IMR-90 (cell line): ENCODE measurements around the gene CNTN5. TPM values are rescaled to one million over a fixed set of nuclear protein-coding genes. Genes with fewer than 3 reads are reported as not detected.

ENCODE experiments used
- ATAC-seq: fragments of 200-7000 bp; cut with Tn5 transposase; 2 replicates; pipeline ENCODE4 v1.9.1; 2020; ENCODE audit warnings: low read depth, mild to moderate bottlenecking, moderate library complexity
- BruUV-seq: library from RNA; stranded (reverse); fragments of 400-500 nt; replicated peaks from 2 replicates; lab custom pipeline; 2021; lab: Mats Ljungman, UMichigan
- CTCF ChIA-PET: fragments of 300-600 bp; formaldehyde crosslinking; extraction: SDS; loops from one replicate; lab custom pipeline; 2021; ENCODE audit warnings: antibody characterized with exemption; lab: Yijun Ruan, JAX
- POLR2A ChIA-PET: fragments of 300-600 bp; sonication (Branson Sonifier 250); formaldehyde crosslinking; loops from one replicate; lab custom pipeline; 2022; ENCODE audit warnings: antibody characterized with exemption; ENCODE audit not compliant: unreplicated experiment; lab: Charles Lee
- DNase-seq: peaks from one replicate; pipeline ENCODE4 v3.0.0; 2013
- H2AFZ ChIP-seq: replicated peaks from 2 replicates; pipeline ENCODE3; 2013; ENCODE audit warnings: low read length, mild to moderate bottlenecking; ENCODE audit not compliant: poor library complexity
- H2AK5ac ChIP-seq: 2 replicates; pipeline ENCODE4 v1.6.1; 2013; ENCODE audit warnings: low read depth, low read length, inconsistent platforms
- H2AK9ac ChIP-seq: replicated peaks from 2 replicates; pipeline ENCODE3; 2013; ENCODE audit warnings: mild to moderate bottlenecking, low read depth, low read length, moderate library complexity; ENCODE audit not compliant: poor library complexity
- H2BK120ac ChIP-seq: 2 replicates; pipeline ENCODE4 v1.6.1; 2013; ENCODE audit warnings: low read depth, low read length, inconsistent platforms
- H2BK15ac ChIP-seq: 3 replicates; pipeline ENCODE4 v1.6.1; 2013; ENCODE audit warnings: low read depth, low read length, inconsistent platforms
- H2BK20ac ChIP-seq: 2 replicates; pipeline ENCODE4 v1.6.1; 2013; ENCODE audit warnings: low read depth, mild to moderate bottlenecking, inconsistent platforms, low read length, moderate library complexity
- H2BK5ac ChIP-seq: 2 replicates; pipeline ENCODE4 v1.6.1; 2013; ENCODE audit warnings: mild to moderate bottlenecking, low read depth, low read length, inconsistent platforms; ENCODE audit not compliant: poor library complexity, severe bottlenecking
- H3K14ac ChIP-seq: replicated peaks from 2 replicates; pipeline ENCODE4 v1.6.1; 2013; ENCODE audit warnings: low read depth, low read length, inconsistent platforms
- H3K18ac ChIP-seq: 2 replicates; pipeline ENCODE4 v1.6.1; 2013; ENCODE audit warnings: low read depth, low read length, control low read depth
- H3K23ac ChIP-seq: 2 replicates; pipeline ENCODE4 v1.6.1; 2013; ENCODE audit warnings: low read depth, low read length, inconsistent platforms
- H3K27ac ChIP-seq: 2 replicates; pipeline ENCODE4 v1.5.1; 2013; ENCODE audit warnings: mild to moderate bottlenecking, control low read depth, low read length; ENCODE audit not compliant: insufficient read depth
- H3K27me3 ChIP-seq: 2 replicates; pipeline ENCODE4 v1.6.1; 2013; ENCODE audit warnings: low read length; ENCODE audit not compliant: control insufficient read depth, insufficient read depth
- H3K36me3 ChIP-seq: 2 replicates; pipeline ENCODE4 v1.6.1; 2013; ENCODE audit warnings: low read length, mixed read lengths; ENCODE audit not compliant: control insufficient read depth, insufficient read depth
- H3K4ac ChIP-seq: 2 replicates; pipeline ENCODE4 v1.6.1; 2013; ENCODE audit warnings: low read depth, low read length, inconsistent platforms
- H3K4me1 ChIP-seq: 2 replicates; pipeline ENCODE4 v1.6.1; 2013; ENCODE audit warnings: low read length, mixed read lengths; ENCODE audit not compliant: control insufficient read depth, insufficient read depth
- H3K4me2 ChIP-seq: 2 replicates; pipeline ENCODE4 v1.6.1; 2013; ENCODE audit warnings: low read depth, mild to moderate bottlenecking, control low read depth, low read length, moderate library complexity
- H3K4me3 ChIP-seq: 2 replicates; pipeline ENCODE4 v1.5.1; 2013; ENCODE audit warnings: low read depth, mild to moderate bottlenecking, control low read depth, low read length, moderate library complexity; ENCODE audit not compliant: insufficient read depth
- H3K56ac ChIP-seq: 2 replicates; pipeline ENCODE4 v1.6.1; 2013; ENCODE audit warnings: low read length, inconsistent platforms; ENCODE audit not compliant: insufficient read depth; ENCODE audit errors: extremely low read depth
- H3K79me1 ChIP-seq, 2 experiments: 2 replicates each; pipeline ENCODE4 v1.6.1; 2013; ENCODE audit warnings: low read length in 2 of 2, inconsistent platforms in 1 of 2, low read depth in 1 of 2
- H3K9ac ChIP-seq: 2 replicates; pipeline ENCODE4 v1.6.1; 2013; ENCODE audit warnings: low read depth, low read length, control low read depth
- H3K9me1 ChIP-seq: 2 replicates; pipeline ENCODE4 v1.6.1; 2013; ENCODE audit warnings: low read length, inconsistent platforms; ENCODE audit not compliant: insufficient read depth
- H3K9me3 ChIP-seq: 2 replicates; pipeline ENCODE4 v1.6.1; 2013; ENCODE audit warnings: low read length; ENCODE audit not compliant: control insufficient read depth, insufficient read depth
- H4K20me1 ChIP-seq: 2 replicates; pipeline ENCODE4 v1.6.1; 2013; ENCODE audit warnings: low read length, inconsistent platforms; ENCODE audit not compliant: insufficient read depth
- H4K5ac ChIP-seq: 2 replicates; pipeline ENCODE4 v1.6.1; 2013; ENCODE audit warnings: mild to moderate bottlenecking, low read depth, low read length, control low read depth
- H4K8ac ChIP-seq, 2 experiments: 2 replicates each; pipeline ENCODE4 v1.6.1; 2013; ENCODE audit warnings: low read depth in 2 of 2, low read length in 2 of 2, control low read depth in 1 of 2, inconsistent platforms in 1 of 2
- H4K91ac ChIP-seq: 2 replicates; pipeline ENCODE4 v1.6.1; 2013; ENCODE audit warnings: low read depth, low read length, inconsistent platforms; ENCODE audit not compliant: insufficient read depth
- BHLHE40 ChIP-seq: fragments of 150-350 bp; IDR thresholded peaks from 2 replicates; pipeline ENCODE4 v1.6.1; 2016; ENCODE audit warnings: mild to moderate bottlenecking, low read depth, low read length
- MXI1 ChIP-seq: IDR thresholded peaks from 2 replicates; pipeline ENCODE4 v1.6.1; 2012; ENCODE audit warnings: low read depth, mild to moderate bottlenecking, low read length, moderate library complexity, borderline replicate concordance
- POLR2A ChIP-seq: IDR thresholded peaks from 2 replicates; pipeline ENCODE4 v1.6.1; 2012; ENCODE audit warnings: mild to moderate bottlenecking, low read depth, low read length
- RCOR1 ChIP-seq: IDR thresholded peaks from 2 replicates; pipeline ENCODE4 v1.6.1; 2012; ENCODE audit warnings: mild to moderate bottlenecking, low read length, improper control_type of control experiment; ENCODE audit not compliant: insufficient replicate concordance
- dilution Hi-C: fragments of 300-500 bp; cut with HindIII; formaldehyde crosslinking; loops from one replicate; pipeline ENCODE4 v1.14.3; 2018; ENCODE audit warnings: low sequenced_read_pairs; ENCODE audit not compliant: unreplicated experiment
- in situ Hi-C: fragments of 300-500 bp; cut with MboI; formaldehyde crosslinking; loops from 3 replicates; pipeline ENCODE4 v1.14.3; 2019; ENCODE audit warnings: low sequenced_read_pairs, inconsistent platforms, mixed read lengths
- intact Hi-C: fragments of 100-400 bp; cut with micrococcal nuclease; formaldehyde crosslinking; loops from 2 replicates; pipeline ENCODE4 v1.10.0; 2022
- polyA plus RNA-seq, 3 experiments: library from polyadenylated mRNA; depleted of rRNA; stranded (reverse); fragments of >200 nt; gene quantifications; 2 replicates each; pipeline ENCODE4 v1.2.3, GENCODE V29; 2012; ENCODE audit warnings: low replicate concordance in 1 of 3
- total RNA-seq: library from RNA; depleted of rRNA; stranded (reverse); fragments of >200 nt; gene quantifications from 2 replicates; pipeline ENCODE4 v1.2.3, GENCODE V29; 2012
- TF ChIP-seq, protein P1 (sequence below): conservative IDR thresholded peaks from 2 replicates; pipeline ENCODE4 v1.5.1; 2012; ENCODE audit warnings: mild to moderate bottlenecking, low read depth, low read length, improper control_type of control experiment

The CNTN5 gene
- total and polyA plus RNA-seq, 2 of the 4 experiments (the other 2 are of a cell fraction): not detected

DNA sequence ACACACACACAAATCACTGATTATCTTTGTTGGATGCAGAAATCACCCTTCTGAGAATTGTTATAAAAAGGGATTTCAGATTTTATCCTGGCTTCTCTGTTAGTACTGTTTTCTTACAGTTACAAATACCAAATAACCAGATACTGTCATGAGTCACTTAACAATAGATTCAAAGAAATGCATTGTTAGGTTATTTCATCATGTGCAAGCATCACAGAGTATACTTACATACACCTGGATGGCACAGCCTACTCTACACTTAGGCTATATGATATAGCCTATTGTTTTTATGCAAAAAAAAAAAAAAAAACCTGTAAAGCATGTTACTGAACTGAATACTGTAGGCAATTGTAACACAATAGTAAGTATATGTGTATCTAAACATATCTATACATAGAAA is 1347.1 kb downstream of the CNTN5 start:
- H3K4ac ChIP-seq: no peak overlapping the region
- no peak overlapping the region for H4K5ac ChIP-seq
- H3K9me1 ChIP-seq: no peaks in the 10 kb centered on the region
- H3K56ac ChIP-seq: no peak overlapping the region
- no peaks in the 10 kb centered on the region for H4K20me1 ChIP-seq
- H4K8ac ChIP-seq: no peak overlapping the region
- no peak overlapping the region for H2AK9ac ChIP-seq
- H2BK20ac ChIP-seq: no peak overlapping the region
- intact Hi-C loops (no loop called here), in situ Hi-C loops (no loop called here), dilution Hi-C loops (no loop called here)
- H3K4me2 ChIP-seq: no peak overlapping the region
- H3K27me3 ChIP-seq: no peaks in the 10 kb centered on the region
- CTCF ChIA-PET: no interaction called here
- POLR2A ChIA-PET: no interaction called here
- H2AFZ ChIP-seq: no peak overlapping the region
- BruUV-seq: no TSS peak
- no peak overlapping the region for H3K4me3 ChIP-seq
- H3K27ac ChIP-seq: no peak overlapping the region
- no peak overlapping the region for H3K23ac ChIP-seq
- no peak overlapping the region for H2BK5ac ChIP-seq
- DNase-seq (no peak), ATAC-seq (no peak)
- H4K91ac ChIP-seq: no peak overlapping the region
- H3K18ac ChIP-seq: no peak overlapping the region
- H3K9ac ChIP-seq: no peak overlapping the region
- H2AK5ac ChIP-seq: no peak overlapping the region
- no peak overlapping the region for H2BK15ac ChIP-seq
- TF ChIP-seq RCOR1 (no peak), MXI1 (no peak), BHLHE40 (no peak), POLR2A (no peak)
- TF ChIP-seq, protein P1, sequence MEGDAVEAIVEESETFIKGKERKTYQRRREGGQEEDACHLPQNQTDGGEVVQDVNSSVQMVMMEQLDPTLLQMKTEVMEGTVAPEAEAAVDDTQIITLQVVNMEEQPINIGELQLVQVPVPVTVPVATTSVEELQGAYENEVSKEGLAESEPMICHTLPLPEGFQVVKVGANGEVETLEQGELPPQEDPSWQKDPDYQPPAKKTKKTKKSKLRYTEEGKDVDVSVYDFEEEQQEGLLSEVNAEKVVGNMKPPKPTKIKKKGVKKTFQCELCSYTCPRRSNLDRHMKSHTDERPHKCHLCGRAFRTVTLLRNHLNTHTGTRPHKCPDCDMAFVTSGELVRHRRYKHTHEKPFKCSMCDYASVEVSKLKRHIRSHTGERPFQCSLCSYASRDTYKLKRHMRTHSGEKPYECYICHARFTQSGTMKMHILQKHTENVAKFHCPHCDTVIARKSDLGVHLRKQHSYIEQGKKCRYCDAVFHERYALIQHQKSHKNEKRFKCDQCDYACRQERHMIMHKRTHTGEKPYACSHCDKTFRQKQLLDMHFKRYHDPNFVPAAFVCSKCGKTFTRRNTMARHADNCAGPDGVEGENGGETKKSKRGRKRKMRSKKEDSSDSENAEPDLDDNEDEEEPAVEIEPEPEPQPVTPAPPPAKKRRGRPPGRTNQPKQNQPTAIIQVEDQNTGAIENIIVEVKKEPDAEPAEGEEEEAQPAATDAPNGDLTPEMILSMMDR: no peak
- H2BK120ac ChIP-seq: no peak overlapping the region
- no peaks in the 10 kb centered on the region for H3K4me1 ChIP-seq
- H3K79me1 ChIP-seq: no peaks in the 10 kb centered on the region
- H3K14ac ChIP-seq: no peak overlapping the region
- no peaks in the 10 kb centered on the region for H3K36me3 ChIP-seq
- peaks cover 4% of the 10 kb centered on the region; the same call in 1 of the 2 replicates for H3K9me3 ChIP-seq
